Measurements from ENCODE around the gene IRF1. TPM values are rescaled to one million over a fixed set of nuclear protein-coding genes. Genes with fewer than 3 reads are reported as not detected.

The IRF1 gene
- total RNA-seq, 2 donors from 2014 or later = 5.6 to 7.3 TPM

DNA sequence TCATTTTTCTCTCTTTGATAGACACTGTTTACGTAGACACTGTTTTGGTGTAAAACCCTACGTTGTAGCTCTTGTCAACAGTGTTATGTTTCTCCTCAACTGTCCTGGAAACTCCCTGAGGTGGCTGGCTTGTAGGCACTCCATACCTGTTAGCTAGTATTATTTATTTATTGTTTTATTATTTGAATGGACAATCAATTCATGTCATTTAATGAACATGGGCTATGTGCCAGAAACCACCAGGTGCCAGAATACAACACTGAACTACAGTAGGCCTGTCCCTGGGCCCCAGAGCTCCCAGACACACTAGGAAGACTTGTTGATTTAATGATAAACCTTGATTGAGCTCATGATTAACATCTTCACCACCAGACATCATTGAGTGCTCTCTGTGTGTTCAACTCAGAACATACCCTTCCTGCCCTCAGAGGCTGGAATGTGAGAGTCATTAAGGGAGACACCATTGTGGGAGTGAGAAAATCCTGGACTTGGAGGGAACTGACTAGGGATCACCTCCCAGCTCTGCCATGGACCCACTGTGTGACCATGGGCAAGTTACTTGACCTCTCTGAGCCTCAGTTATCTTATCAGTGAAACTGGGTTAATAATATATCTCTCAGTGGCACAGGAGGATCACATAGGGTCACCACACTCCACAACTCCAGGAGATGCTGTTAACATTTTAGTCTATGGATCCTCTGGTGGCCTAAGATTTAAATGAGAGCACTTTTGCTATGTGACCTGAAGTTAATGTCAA lies 19.2 kb downstream of the IRF1 start:
- no peak for DNase-seq
- H3K4me3 Mint-ChIP-seq = no peak overlapping the region
- peaks cover 9% of the 10 kb centered on the region for H3K9me3 Mint-ChIP-seq
- no peak overlapping the region for H3K9ac ChIP-seq (ENCODE audit: extremely low read depth, low read length, poor library complexity, severe bottlenecking)
- 97 to 100% methylated on average over 1 to 2 of the region's 2 CpGs for WGBS, 2 experiments (ENCODE audit: insufficient coverage in 1 of 2, insufficient read length in 1 of 2)
- H3K36me3 Mint-ChIP-seq (ENCODE audit: low read depth) = no peaks in the 10 kb centered on the region
- H3K4me3 ChIP-seq (ENCODE audit: low read length) = no peak overlapping the region
- H3K36me3 ChIP-seq (ENCODE audit: control insufficient read depth, insufficient read depth, low read length) = no peaks in the 10 kb centered on the region
- H3K27me3 Mint-ChIP-seq (ENCODE audit: insufficient read depth) = no peaks in the 10 kb centered on the region
- H3K9me3 ChIP-seq (ENCODE audit: control insufficient read depth, low read length) = peaks cover 4% of the 10 kb centered on the region
- TF ChIP-seq CTCF (conservative IDR thresholded peaks at IDR 0.05) = no peak
- H3K27ac ChIP-seq (ENCODE audit: low read depth, low read length) = no peak overlapping the region
- no peaks in the 10 kb centered on the region for H3K4me1 ChIP-seq (ENCODE audit: control insufficient read depth, insufficient read depth, low read length)
- peaks cover 4% of the 10 kb centered on the region for H3K4me1 Mint-ChIP-seq
- no peaks in the 10 kb centered on the region for H3K27me3 ChIP-seq (ENCODE audit: control insufficient read depth, insufficient read depth, low read length, poor library complexity, severe bottlenecking)
- H3K27ac Mint-ChIP-seq = no peak overlapping the region

DNA sequence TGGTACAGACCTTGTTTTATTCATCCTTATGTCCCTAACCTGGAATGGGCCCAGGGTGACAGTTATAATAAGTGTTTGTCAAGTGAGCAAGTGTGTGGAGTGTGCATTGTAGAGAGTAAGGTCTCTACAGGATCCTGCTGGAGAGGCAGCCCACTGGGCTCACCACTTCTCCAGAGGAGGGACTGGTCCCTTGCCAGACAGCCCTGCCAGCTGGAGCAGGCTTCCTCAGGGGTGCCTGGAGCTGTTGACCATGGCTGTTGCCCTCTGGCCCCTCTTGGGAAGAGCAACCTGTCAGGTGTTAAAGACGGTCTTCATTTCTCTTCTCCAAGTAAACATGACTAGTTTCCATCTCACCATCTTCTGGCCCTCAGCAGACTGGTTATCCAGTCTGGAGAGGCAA lies 20.0 kb downstream of the IRF1 start:
- Histone ChIP-seq H3K27ac (ENCODE audit: low read depth, low read length) (no peak overlapping the region), H3K4me3 (ENCODE audit: low read length) (no peak overlapping the region), H3K27me3 (ENCODE audit: control insufficient read depth, insufficient read depth, low read length, poor library complexity, severe bottlenecking) (no peaks in the 10 kb centered on the region), H3K9ac (ENCODE audit: extremely low read depth, low read length, poor library complexity, severe bottlenecking) (no peak overlapping the region), H3K9me3 (ENCODE audit: control insufficient read depth, low read length) (peaks cover 4% of the 10 kb centered on the region), H3K36me3 (ENCODE audit: control insufficient read depth, insufficient read depth, low read length) (no peaks in the 10 kb centered on the region), H3K4me1 (ENCODE audit: control insufficient read depth, insufficient read depth, low read length) (no peaks in the 10 kb centered on the region)
- peaks cover 4% of the 10 kb centered on the region for H3K4me1 Mint-ChIP-seq
- no peaks in the 10 kb centered on the region for H3K36me3 Mint-ChIP-seq (ENCODE audit: low read depth)
- no peak overlapping the region for H3K4me3 Mint-ChIP-seq
- no peak overlapping the region for H3K27ac Mint-ChIP-seq
- no peak for TF ChIP-seq CTCF (conservative IDR thresholded peaks at IDR 0.05)
- no peak for DNase-seq
- no peaks in the 10 kb centered on the region for H3K27me3 Mint-ChIP-seq (ENCODE audit: insufficient read depth)
- 89 to 100% methylated on average over 1 of the region's 1 CpG for WGBS, 2 experiments (ENCODE audit: insufficient coverage in 1 of 2, insufficient read length in 1 of 2)
- peaks cover 9% of the 10 kb centered on the region for H3K9me3 Mint-ChIP-seq

- peaks cover 9% of the 10 kb centered on the region for H3K9me3 Mint-ChIP-seq
- DNase-seq = no peak
- no peak overlapping the region for H3K27ac ChIP-seq (ENCODE audit: low read depth, low read length)
- H3K27ac Mint-ChIP-seq = no peak overlapping the region
- H3K27me3 ChIP-seq (ENCODE audit: control insufficient read depth, insufficient read depth, low read length, poor library complexity, severe bottlenecking) = no peaks in the 10 kb centered on the region
- H3K4me3 Mint-ChIP-seq = no peak overlapping the region
- H3K9ac ChIP-seq (ENCODE audit: extremely low read depth, low read length, poor library complexity, severe bottlenecking) = no peak overlapping the region
- no peaks in the 10 kb centered on the region for H3K36me3 ChIP-seq (ENCODE audit: control insufficient read depth, insufficient read depth, low read length)
- H3K27me3 Mint-ChIP-seq (ENCODE audit: insufficient read depth) = no peaks in the 10 kb centered on the region
- WGBS, 2 experiments (ENCODE audit: insufficient coverage in 1 of 2, insufficient read length in 1 of 2) = 76 to 78% methylated on average over 4 of the region's 4 CpGs
- no peak for TF ChIP-seq CTCF (conservative IDR thresholded peaks at IDR 0.05)
- peaks cover 4% of the 10 kb centered on the region for H3K9me3 ChIP-seq (ENCODE audit: control insufficient read depth, low read length)
- H3K4me3 ChIP-seq (ENCODE audit: low read length) = no peak overlapping the region
- no peaks in the 10 kb centered on the region for H3K4me1 ChIP-seq (ENCODE audit: control insufficient read depth, insufficient read depth, low read length)
- H3K36me3 Mint-ChIP-seq (ENCODE audit: low read depth) = no peaks in the 10 kb centered on the region
- H3K4me1 Mint-ChIP-seq = peaks cover 7% of the 10 kb centered on the region
Measured at GRCh38 chr5:132470010-132470392, 20.6 kb downstream of the IRF1 start.

Data from endodermal cell (in vitro differentiated cells).